ENCODE data around the gene HPCAL1.

Gene HPCAL1

GRCh38 chr2:10269711-10270610 is 32.7 kb upstream of the HPCAL1 start:
- no peak for DNase-seq

- DNase-seq, result no peak
Observed at GRCh38 chr2:10271509-10271908, 31.2 kb upstream of the HPCAL1 start.

GRCh38 chr2:10271946-10272345 is 30.8 kb upstream of the HPCAL1 start:
- no peak for DNase-seq

- no peak for DNase-seq
Observed at GRCh38 chr2:10272464-10272863, 30.2 kb upstream of the HPCAL1 start.

- DNase-seq, result no peak
Observed at GRCh38 chr2:10273215-10274175, 29.2 kb upstream of the HPCAL1 start.

GRCh38 chr2:10274376-10274775 is 28.3 kb upstream of the HPCAL1 start:
- no peak for DNase-seq

GRCh38 chr2:10274983-10275802 is 27.5 kb upstream of the HPCAL1 start:
- DNase-seq, result no peak

- DNase-seq, result no peak
Observed at GRCh38 chr2:10276481-10277292, 26.0 kb upstream of the HPCAL1 start.

GRCh38 chr2:10277293-10278028 is 25.2 kb upstream of the HPCAL1 start:
- no peak for DNase-seq

- DNase-seq, result peak; percentile 22
Observed at GRCh38 chr2:10278029-10278762, 24.5 kb upstream of the HPCAL1 start.

GRCh38 chr2:10278763-10279471 is 23.8 kb upstream of the HPCAL1 start:
- no peak for DNase-seq

- no peak for DNase-seq
Observed at GRCh38 chr2:10279472-10279870, 23.2 kb upstream of the HPCAL1 start.

GRCh38 chr2:10279946-10280463 is 22.7 kb upstream of the HPCAL1 start:
- no peak for DNase-seq

GRCh38 chr2:10281891-10282290 is 20.8 kb upstream of the HPCAL1 start:
- no peak for DNase-seq

- no peak for DNase-seq
Observed at GRCh38 chr2:10282611-10283105, 20.0 kb upstream of the HPCAL1 start.

- DNase-seq, result peak; percentile 74
Observed at GRCh38 chr2:10283106-10284062, 19.3 kb upstream of the HPCAL1 start.

GRCh38 chr2:10284108-10284870 is 18.4 kb upstream of the HPCAL1 start:
- no peak for DNase-seq
